ENCODE data around the gene HSDL2. TPM values are rescaled to one million over a fixed set of nuclear protein-coding genes. Genes with fewer than 3 reads are reported as not detected.

HSDL2 gene
- polyA plus RNA-seq, 1 experiment = 47.0 TPM

DNA sequence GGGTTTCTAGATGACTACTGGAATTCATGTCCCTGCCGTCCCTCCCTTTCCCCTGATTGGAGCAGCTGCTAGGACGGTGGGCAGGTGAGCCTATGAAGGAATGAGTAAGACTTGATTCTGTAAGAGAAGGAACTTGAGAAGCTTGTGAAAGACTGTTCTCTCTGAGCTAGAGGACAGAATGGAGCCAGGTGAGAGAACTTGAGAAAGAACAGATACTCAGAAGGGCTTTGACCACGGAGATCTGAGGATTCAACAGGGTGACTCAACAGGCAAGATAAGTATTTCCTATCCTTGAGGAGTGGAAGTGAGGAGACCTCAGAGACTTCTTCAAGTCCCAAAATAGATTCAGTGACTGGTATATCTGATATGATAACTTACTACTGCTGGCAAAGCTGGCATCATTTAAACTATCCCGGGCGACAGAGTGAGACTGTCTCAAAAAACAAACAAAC lies 41.9 kb downstream of the HSDL2 start:
- CTCF ChIA-PET = no interaction called here
- H3K27me3 ChIP-seq (ENCODE audit: control insufficient read depth, insufficient read depth, low read length) = no peaks in the 10 kb centered on the region
- TF ChIP-seq, protein P1, sequence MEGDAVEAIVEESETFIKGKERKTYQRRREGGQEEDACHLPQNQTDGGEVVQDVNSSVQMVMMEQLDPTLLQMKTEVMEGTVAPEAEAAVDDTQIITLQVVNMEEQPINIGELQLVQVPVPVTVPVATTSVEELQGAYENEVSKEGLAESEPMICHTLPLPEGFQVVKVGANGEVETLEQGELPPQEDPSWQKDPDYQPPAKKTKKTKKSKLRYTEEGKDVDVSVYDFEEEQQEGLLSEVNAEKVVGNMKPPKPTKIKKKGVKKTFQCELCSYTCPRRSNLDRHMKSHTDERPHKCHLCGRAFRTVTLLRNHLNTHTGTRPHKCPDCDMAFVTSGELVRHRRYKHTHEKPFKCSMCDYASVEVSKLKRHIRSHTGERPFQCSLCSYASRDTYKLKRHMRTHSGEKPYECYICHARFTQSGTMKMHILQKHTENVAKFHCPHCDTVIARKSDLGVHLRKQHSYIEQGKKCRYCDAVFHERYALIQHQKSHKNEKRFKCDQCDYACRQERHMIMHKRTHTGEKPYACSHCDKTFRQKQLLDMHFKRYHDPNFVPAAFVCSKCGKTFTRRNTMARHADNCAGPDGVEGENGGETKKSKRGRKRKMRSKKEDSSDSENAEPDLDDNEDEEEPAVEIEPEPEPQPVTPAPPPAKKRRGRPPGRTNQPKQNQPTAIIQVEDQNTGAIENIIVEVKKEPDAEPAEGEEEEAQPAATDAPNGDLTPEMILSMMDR (IDR thresholded peaks at IDR 0.05; ENCODE audit: low read depth, low read length) = no peak
- H3K4me3 ChIP-seq (ENCODE audit: low read depth, low read length) = no peak overlapping the region
- no peaks in the 10 kb centered on the region for H3K9me3 ChIP-seq (ENCODE audit: control insufficient read depth, insufficient read depth, low read length)
- DNase-seq (ENCODE audit: low read depth, low spot score) = no peak
- POLR2A ChIA-PET = no interaction called here
- H3K27ac ChIP-seq (ENCODE audit: low read depth, low read length) = no peak overlapping the region

DNA sequence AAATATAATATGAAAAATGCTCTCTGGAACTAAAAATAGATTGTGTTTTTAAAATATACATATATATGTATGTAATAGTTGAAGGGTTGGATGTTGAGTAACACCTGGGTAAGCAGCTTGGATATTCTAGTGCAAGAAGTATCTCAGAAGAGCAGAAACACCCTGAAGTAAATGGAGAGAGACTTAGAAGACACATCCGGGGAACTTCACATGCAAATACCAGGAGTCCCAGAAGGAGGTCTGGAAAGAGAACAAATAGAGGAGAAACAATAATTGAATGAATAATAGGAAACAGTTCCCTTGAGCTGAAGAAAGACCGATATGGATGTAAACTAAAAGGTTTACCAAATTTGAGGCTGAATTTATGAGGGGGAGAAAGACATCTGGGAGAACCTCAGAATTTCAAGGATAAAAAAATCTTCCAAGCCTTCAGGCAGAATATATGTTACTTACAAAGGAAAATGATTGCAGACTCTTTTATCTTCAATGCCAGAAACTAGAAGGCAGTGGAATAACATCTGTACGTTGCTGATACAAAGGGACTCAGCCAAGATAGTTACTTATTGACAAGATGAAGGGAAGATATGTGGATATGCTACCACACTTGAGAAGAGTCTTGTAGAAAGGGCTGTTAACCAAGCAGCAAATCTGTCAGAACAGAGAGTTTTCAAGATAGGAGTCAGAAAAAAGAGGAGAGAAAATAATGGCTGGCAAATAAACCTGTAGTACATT lies 42.7 kb downstream of the HSDL2 start:
- Histone ChIP-seq H3K4me3 (ENCODE audit: low read depth, low read length) (no peak overlapping the region), H3K27me3 (ENCODE audit: control insufficient read depth, insufficient read depth, low read length) (no peaks in the 10 kb centered on the region), H3K27ac (ENCODE audit: low read depth, low read length) (no peak overlapping the region), H3K9me3 (ENCODE audit: control insufficient read depth, insufficient read depth, low read length) (no peaks in the 10 kb centered on the region)
- POLR2A ChIA-PET = no interaction called here
- CTCF ChIA-PET = no interaction called here
- TF ChIP-seq, protein P1 (IDR thresholded peaks at IDR 0.05; ENCODE audit: low read depth, low read length) = no peak
- DNase-seq (ENCODE audit: low read depth, low spot score) = no peak

DNA sequence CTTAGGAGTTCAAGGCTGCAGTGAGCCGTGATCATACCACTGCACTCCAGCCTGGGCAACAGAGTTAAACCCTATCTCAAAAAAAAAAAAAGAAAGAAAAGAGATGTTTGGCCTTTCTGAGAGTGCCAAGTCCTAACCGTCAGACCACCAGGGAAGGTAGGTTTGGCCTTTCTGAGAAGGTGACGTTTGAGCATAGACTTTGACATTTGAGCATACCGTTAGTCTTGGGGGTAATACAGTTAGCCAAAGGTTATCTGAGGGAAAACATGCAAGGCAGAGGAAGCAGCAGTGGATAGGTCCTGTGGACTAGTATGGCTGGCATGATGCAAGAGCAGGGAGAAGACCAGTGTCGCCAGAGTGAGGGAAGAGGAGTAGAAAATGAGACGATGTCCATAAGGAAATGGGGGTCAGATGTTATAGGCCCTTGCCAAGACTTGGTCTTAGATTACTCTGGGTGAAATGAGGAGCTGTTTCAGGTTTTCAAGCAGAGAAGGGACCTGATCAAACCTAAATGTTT lies 50.2 kb downstream of the HSDL2 start:
- no peaks in the 10 kb centered on the region for H3K9me3 ChIP-seq (ENCODE audit: control insufficient read depth, insufficient read depth, low read length)
- TF ChIP-seq, protein P1 (IDR thresholded peaks at IDR 0.05; ENCODE audit: low read depth, low read length) = no peak

DNA sequence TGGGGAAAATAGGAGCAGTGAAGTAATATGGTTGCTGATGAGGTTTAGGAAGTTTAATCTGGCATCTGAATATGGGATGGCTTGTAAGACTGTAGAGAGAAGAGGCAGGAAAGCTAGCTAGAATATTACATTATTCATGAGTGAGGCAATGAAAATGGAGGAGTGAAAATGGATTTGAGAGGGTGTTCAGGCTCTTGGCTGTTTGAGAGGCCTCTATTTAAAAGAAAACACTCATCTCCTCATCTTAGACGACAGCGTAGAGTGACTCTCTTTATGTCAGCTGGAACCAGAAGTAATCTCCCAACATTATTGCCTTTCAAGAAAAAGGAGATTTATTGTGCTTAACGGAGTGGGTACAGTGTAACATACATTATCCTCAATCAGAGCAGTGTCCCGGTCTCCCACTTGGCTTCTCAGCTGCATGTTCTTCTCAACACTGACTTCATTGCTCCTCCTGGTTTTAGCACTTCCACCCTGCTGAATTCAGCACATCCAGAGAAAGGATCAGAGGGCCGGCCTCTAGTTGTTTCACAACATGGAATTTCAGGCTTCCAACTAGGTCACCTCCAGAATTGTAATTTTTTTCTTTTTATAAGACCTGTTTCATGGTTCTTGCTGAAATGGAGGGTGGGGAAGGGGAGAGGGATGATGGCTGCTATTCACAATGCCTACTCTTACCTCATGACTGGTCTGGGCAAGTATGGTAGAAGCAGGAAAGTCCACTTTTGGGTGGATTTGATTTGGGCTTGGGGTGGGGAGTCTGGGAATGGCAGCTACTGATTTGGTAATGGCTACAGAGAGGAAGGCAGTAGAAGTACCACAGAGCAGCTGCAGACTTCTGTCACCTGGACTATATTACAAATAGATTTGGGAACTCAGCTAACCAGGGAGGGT lies 53.8 kb downstream of the HSDL2 start:
- ChIA-PET CTCF (interaction anchor here (3.2 kb wide), 1 partner anchor 10 kb away, joined by 14 read pairs; no protein-coding TSS in a partner anchor), POLR2A (no interaction called here)
- TF ChIP-seq, protein P1 (IDR thresholded peaks at IDR 0.05; ENCODE audit: low read depth, low read length) = no peak
- no peak for DNase-seq (ENCODE audit: low read depth, low spot score)
- Histone ChIP-seq H3K9me3 (ENCODE audit: control insufficient read depth, insufficient read depth, low read length) (no peaks in the 10 kb centered on the region), H3K27me3 (ENCODE audit: control insufficient read depth, insufficient read depth, low read length) (no peaks in the 10 kb centered on the region), H3K4me3 (ENCODE audit: low read depth, low read length) (no peak overlapping the region), H3K27ac (ENCODE audit: low read depth, low read length) (no peak overlapping the region)

More for the DNA sequence above, 50.2 kb downstream of the HSDL2 start:
- CTCF ChIA-PET = no interaction called here
- Histone ChIP-seq H3K4me3 (ENCODE audit: low read depth, low read length) (no peak overlapping the region), H3K27ac (ENCODE audit: low read depth, low read length) (no peak overlapping the region), H3K27me3 (ENCODE audit: control insufficient read depth, insufficient read depth, low read length) (no peaks in the 10 kb centered on the region)
- DNase-seq (ENCODE audit: low read depth, low spot score) = no peak
- POLR2A ChIA-PET = no interaction called here

Data from AG04450 (cell line).